Measurements from ENCODE around the gene KIFC3. TPM values are rescaled to one million over a fixed set of nuclear protein-coding genes. Genes with fewer than 3 reads are reported as not detected.

KIFC3 gene
- polyA plus RNA-seq, 1 experiment: 60.5 TPM

DNA sequence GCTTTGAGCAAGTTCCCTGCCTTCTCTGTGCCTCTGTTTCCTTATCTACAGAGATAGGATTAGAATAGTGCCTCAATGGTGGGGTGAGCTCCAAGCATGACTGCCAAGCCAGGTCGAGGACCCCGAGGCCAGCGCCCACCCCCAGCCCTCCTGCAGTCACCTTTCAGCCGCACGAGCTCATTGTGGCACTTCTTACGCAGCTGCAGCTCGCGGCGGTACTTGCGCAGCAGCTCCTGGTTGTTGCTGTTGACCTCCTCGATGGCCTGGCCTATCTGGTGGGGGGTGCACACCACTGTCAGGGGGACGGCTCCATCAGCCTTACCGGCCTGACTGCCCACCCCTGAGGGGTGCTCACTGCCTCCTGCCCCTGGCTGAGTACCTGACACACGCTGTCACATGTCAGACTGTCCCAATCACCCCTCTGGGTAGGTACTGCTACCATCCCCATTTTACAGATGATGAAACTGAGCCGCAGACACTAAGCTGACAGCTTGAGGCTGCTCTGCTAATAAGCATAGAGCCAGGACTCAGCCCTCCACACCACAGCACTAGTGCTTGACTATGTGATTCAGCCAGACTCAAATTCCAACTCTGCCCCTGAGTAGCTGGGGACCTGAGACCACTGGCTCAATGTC lies 35.5 kb downstream of the KIFC3 start:
- CTCF ChIA-PET: interaction anchor here (0.5 to 2.4 kb wide), 5 partner anchors 9 to 801 kb away, joined by 3 to 19 read pairs (median 4); no protein-coding TSS in a partner anchor

DNA sequence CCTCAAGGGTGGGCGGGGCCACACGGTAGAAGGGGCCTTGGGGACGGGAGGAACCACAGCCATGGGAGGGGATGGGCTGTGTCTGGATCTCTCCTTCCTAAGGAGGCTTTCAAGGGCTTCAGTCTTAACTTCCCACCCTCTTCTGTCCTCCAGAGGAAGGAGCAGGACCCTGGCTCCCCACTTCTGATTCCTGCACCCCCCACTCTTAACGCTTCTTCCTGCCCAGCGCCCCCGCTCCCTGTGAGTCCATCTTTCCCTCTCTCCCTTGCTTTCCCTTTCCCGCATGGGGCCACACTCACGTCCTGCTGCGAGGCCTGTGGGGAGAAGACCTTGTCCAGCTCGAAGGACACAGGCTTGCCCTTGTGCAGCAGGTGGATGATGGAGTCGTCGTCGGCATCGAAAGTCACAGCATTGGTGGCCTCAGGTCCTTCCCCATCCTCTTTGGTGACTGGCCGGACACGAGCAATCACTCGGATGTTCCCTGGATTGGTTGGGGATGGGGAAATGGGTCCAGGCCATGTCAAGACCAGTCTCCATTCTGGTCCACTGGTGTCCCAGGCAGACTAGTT lies 37.0 kb downstream of the KIFC3 start:
- ChIA-PET POLR2A (no interaction called here), CTCF (interaction anchor here (1.0 to 1.3 kb wide), 2 partner anchors 42 to 141 kb away, joined by 3 read pairs; no protein-coding TSS in a partner anchor)
- DNase-seq (ENCODE audit: low read depth): no peak
- TF ChIP-seq, protein P1, sequence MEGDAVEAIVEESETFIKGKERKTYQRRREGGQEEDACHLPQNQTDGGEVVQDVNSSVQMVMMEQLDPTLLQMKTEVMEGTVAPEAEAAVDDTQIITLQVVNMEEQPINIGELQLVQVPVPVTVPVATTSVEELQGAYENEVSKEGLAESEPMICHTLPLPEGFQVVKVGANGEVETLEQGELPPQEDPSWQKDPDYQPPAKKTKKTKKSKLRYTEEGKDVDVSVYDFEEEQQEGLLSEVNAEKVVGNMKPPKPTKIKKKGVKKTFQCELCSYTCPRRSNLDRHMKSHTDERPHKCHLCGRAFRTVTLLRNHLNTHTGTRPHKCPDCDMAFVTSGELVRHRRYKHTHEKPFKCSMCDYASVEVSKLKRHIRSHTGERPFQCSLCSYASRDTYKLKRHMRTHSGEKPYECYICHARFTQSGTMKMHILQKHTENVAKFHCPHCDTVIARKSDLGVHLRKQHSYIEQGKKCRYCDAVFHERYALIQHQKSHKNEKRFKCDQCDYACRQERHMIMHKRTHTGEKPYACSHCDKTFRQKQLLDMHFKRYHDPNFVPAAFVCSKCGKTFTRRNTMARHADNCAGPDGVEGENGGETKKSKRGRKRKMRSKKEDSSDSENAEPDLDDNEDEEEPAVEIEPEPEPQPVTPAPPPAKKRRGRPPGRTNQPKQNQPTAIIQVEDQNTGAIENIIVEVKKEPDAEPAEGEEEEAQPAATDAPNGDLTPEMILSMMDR (IDR thresholded peaks at IDR 0.05; ENCODE audit: insufficient read depth, low read depth, low read length): no peak
- no peaks in the 10 kb centered on the region for H3K27me3 ChIP-seq (ENCODE audit: control insufficient read depth, insufficient read depth, low read length)
- no peak overlapping the region for H3K4me3 ChIP-seq (ENCODE audit: low read depth, low read length)
- peaks cover 49% of the 10 kb centered on the region for H3K36me3 ChIP-seq (ENCODE audit: control insufficient read depth, insufficient read depth, low read length)

More for the DNA sequence above, 35.5 kb downstream of the KIFC3 start:
- Histone ChIP-seq H3K36me3 (ENCODE audit: control insufficient read depth, insufficient read depth, low read length) (peaks cover 46% of the 10 kb centered on the region), H3K27me3 (ENCODE audit: control insufficient read depth, insufficient read depth, low read length) (no peaks in the 10 kb centered on the region), H3K4me3 (ENCODE audit: low read depth, low read length) (no peak overlapping the region)
- TF ChIP-seq, protein P1 (IDR thresholded peaks at IDR 0.05; ENCODE audit: insufficient read depth, low read depth, low read length): no peak
- no peak for DNase-seq (ENCODE audit: low read depth)
- POLR2A ChIA-PET: no interaction called here

DNA sequence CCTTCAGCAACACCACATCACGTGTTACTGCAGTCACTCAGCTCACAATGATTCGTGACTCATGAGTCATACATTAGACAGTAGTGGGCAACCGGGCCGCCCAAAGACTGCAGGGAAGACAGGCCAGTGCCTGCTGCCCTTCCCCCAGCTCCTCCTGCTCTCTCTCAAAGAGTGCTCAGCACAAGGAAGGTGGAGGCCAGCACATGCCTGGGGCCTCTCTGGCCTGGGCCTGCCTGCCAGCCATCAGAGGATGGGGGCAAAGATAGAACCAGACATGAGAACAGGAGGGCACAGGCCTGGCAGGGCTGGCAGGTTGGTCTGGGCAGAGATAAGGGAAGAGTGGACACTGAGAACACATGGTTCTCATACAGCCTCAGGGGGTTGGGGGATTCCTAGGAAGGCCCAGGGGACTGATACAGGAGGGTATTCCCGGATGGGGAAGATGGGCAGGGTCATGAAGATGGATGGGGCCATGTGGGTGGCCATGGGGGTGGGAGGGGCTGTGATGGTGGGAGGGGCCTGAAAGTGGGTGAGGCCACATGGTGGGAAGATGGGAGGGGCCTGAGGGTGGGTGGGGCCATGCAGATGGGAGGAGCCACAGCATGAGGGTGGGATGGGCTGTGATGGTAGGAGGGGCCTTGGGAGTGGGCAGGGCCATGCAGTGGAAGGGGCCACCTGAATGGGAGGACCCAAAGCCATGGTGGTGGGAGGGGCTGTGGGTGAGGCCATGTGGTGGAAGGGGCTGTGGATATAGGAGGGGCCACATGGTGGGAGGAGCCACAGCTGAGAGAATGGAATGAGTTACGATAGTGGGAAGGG lies 37.7 kb downstream of the KIFC3 start:
- DNase-seq (ENCODE audit: low read depth): peak; percentile 35
- Histone ChIP-seq H3K4me3 (ENCODE audit: low read depth, low read length) (no peak overlapping the region), H3K27me3 (ENCODE audit: control insufficient read depth, insufficient read depth, low read length) (no peaks in the 10 kb centered on the region), H3K36me3 (ENCODE audit: control insufficient read depth, insufficient read depth, low read length) (peaks cover 47% of the 10 kb centered on the region)
- POLR2A ChIA-PET: interaction anchor here (0.5 kb wide), 1 partner anchor 20 kb away, joined by 4 read pairs; no protein-coding TSS in a partner anchor
- TF ChIP-seq, protein P1 (IDR thresholded peaks at IDR 0.05; ENCODE audit: insufficient read depth, low read depth, low read length): no peak
- CTCF ChIA-PET: interaction anchor here (1.0 to 3.7 kb wide), 2 partner anchors 98 to 142 kb away, joined by 3 to 16 read pairs; no protein-coding TSS in a partner anchor

DNA sequence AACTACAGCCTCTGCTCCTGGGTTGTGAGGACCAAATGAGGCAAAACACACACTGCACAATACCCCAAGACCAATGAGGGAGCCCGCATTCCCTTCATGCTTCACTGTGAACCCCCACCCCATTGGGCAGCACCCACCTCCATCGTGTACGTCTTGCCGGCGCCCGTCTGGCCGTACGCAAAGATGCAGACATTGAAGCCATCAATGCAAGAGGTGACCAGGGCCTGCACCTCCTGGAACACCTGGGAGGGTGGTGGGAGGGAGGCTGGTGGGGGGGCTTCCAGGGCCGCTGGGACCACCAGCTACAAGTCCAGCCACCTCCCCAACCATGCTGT lies 38.3 kb downstream of the KIFC3 start:
- peaks cover 47% of the 10 kb centered on the region for H3K36me3 ChIP-seq (ENCODE audit: control insufficient read depth, insufficient read depth, low read length)
- no peak overlapping the region for H3K4me3 ChIP-seq (ENCODE audit: low read depth, low read length)
- TF ChIP-seq, protein P1 (IDR thresholded peaks at IDR 0.05; ENCODE audit: insufficient read depth, low read depth, low read length): no peak
- ChIA-PET CTCF (interaction anchor here (3.7 kb wide), 1 partner anchor 99 kb away, joined by 16 read pairs; no protein-coding TSS in a partner anchor), POLR2A (no interaction called here)
- H3K27me3 ChIP-seq (ENCODE audit: control insufficient read depth, insufficient read depth, low read length): no peaks in the 10 kb centered on the region
- DNase-seq (ENCODE audit: low read depth): no peak

Measured in BJ (cell line).